ENCODE results near the gene AQP5. TPM values are rescaled to one million over a fixed set of nuclear protein-coding genes. Genes with fewer than 3 reads are reported as not detected.

AQP5 gene
- 0.19 and 0.26 TPM in 2 replicates for total RNA-seq

DNA sequence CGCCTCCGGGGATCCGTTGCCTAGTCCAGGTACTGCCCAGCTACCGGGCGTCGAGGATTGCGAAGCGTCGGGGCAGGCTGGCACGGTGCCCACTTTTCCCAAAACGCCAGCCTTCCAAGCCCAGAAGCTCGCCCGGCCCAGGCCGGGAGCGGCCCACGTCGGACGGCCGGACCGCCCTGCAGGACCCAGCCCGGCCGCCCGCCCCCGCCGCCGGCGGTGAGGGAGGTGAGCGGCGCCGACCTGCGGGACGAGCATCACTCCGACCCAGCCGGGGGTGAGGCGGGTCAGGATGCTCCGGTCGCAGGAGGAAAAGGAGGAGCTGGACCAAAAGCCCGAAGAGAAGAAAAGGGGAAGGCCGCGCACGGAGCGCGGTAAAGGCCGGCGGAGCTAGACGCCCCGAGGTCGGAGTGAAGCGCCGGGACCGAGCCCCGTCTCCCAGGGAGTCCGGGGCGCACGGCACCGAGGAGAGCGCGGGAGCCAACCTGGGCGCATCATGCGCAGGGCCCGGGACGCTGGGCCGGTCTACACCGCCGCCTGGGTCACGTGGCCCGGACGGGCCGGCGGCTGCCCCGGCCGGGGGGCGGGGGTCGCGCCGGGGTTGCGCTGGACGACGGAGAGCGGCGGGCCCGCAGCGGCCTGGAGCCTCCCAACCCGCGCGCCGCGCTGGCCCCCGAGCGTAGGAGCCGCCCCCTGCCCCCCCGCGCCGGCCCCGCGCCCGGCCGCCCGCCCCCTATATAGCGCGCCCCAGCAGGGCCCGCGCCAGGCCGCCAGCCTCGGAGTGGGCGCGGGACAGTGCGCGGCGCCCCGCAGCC lies at the start of gene AQP5:
Gene AQP5 (plus strand): TSS at position 762 of the 812 bp plus-strand sequence. CDS start 146 bp downstream, outside the sequence.

DNA sequence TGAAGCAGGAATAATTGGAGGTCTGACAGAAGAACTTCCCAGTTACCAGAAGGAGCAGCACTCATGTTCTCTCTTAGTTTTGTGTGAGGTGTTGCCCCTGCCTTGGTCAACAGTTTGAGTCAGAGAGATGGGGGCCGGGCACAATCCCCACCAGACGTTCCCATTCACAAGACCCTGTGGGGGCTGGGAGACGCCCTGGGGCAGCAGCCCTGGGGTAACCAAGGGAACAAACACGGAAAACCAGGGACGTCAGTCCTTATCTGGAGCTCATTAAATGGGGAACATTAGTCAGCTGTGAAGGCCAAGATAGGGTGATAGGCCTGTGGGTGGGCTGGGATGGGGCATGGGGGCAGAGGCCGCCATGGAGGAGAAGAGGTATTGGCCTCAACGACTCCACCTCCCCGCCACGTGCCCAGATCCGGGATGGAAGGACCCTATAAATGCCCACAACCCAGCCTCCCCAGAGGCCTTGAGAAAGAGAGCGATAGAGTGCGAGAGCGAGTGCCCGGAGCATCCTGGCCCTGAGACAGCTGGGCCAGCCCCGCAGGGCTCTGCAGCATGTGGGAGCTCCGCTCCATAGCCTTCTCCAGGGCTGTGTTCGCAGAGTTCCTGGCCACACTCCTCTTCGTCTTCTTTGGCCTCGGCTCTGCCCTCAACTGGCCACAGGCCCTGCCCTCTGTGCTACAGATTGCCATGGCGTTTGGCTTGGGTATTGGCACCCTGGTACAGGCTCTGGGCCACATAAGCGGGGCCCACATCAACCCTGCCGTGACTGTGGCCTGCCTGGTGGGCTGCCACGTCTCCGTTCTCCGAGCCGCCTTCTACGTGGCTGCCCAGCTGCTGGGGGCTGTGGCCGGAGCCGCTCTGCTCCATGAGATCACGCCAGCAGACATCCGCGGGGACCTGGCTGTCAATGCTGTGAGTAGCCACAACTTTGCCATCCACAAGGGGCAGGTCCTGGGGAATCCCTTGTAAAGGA lies 11.1 kb upstream of the AQP5 start, which contains the start of gene AQP2:
Gene AQP2 (plus strand): TSS at position 465 of the 979 bp plus-strand sequence. CDS start 94 bp downstream, at position 559.

DNA sequence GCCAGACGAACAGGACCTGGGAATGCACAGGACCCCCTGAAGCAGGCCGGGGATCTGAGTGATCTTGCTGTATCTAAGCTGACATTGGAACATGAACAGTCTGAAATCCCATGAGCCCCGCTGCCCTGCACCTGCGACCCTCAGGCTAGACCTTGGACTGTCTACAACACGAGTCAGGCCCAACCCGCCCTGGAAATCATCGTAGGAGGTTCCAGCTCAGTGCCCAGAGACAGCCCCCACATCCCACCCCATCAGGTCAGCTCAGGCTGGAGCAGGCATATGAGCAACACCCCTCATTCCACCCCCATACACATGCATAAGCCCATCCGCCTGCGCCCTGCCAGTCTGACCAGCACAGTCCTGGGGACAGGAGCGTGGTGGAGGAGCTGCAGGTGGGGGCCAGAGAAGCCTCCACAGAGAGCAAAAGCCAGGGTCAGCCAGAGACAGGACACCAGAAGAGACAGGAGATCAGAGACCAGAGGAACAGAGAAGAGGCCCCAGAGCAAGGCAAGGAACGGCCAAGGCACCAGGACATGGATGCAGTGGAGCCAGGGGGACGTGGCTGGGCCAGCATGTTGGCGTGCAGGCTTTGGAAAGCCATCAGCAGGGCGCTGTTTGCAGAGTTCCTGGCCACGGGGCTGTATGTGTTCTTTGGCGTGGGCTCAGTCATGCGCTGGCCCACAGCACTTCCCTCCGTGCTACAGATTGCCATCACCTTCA lies 11.1 kb downstream of the AQP5 start, which contains the start of gene AQP6:
Gene AQP6 (plus strand): TSS at position 307 of the 720 bp plus-strand sequence. CDS start 227 bp downstream, at position 534.

Other genes with a start within 250 kb of the AQP5 start
- 369 and 388 TPM in 2 replicates for gene TMBIM6, start 220.3 kb upstream of the AQP5 start, total RNA-seq
- 10.3 and 12.8 TPM in 2 replicates for gene NCKAP5L, start 133.5 kb upstream of the AQP5 start, total RNA-seq
- gene BCDIN3D, start 118.8 kb upstream of the AQP5 start, total RNA-seq: 2.0 and 3.3 TPM in 2 replicates
- 0.81 and 2.0 TPM in 2 replicates for gene FAIM2, start 58.0 kb upstream of the AQP5 start, total RNA-seq
- gene AQP2, start 11.1 kb upstream of the AQP5 start, total RNA-seq: not detected in 2 replicates
- 0.12 and 0.13 TPM in 2 replicates for gene AQP6, start 11.1 kb downstream of the AQP5 start, total RNA-seq
- gene RACGAP1, start 63.6 kb downstream of the AQP5 start, total RNA-seq: 58.3 and 78.9 TPM in 2 replicates
- 1.3 and 1.4 TPM in 2 replicates for gene ASIC1, start 95.7 kb downstream of the AQP5 start, total RNA-seq
- 21.8 and 27.8 TPM in 2 replicates for gene SMARCD1, start 123.5 kb downstream of the AQP5 start, total RNA-seq
- gene GPD1, start 142.1 kb downstream of the AQP5 start, total RNA-seq: 0.13 and 0.44 TPM in 2 replicates
- 45.6 and 65.3 TPM in 2 replicates for gene COX14, start 150.4 kb downstream of the AQP5 start, total RNA-seq
- gene CERS5, start 205.5 kb downstream of the AQP5 start, total RNA-seq: 44.8 and 52.8 TPM in 2 replicates